Fibroblast of pulmonary artery (primary cell): Measurements from ENCODE around the gene C9orf50.
A peak's percentile ranks its signal among the peaks of the same experiment; 100 is the strongest.
"Not testable (repeated sequence)": the region's sequence is repeated elsewhere in the genome, so short reads cannot be mapped to it uniquely, and the experiment has no call there.

Experiments
- DNase-seq: peaks from one replicate; pipeline ENCODE4 v3.0.0-alpha.2; 2010; ENCODE audit warnings: low read depth
- H3K4me3 ChIP-seq: replicated peaks from 2 replicates; pipeline ENCODE4 v1.5.1; 2011; ENCODE audit warnings: low read depth, mild to moderate bottlenecking, control low read depth, low read length, moderate library complexity
- CTCF ChIP-seq: IDR thresholded peaks from 2 replicates; pipeline ENCODE4 v1.5.1; 2011; ENCODE audit warnings: mild to moderate bottlenecking, control low read depth, low read length, inconsistent platforms; ENCODE audit errors: missing control alignments

The C9orf50 gene

GRCh38 chr9:129596541-129597331 is 24.2 kb downstream of the C9orf50 start:
- H3K4me3 ChIP-seq: peak overlapping the region; percentile 29
- DNase-seq: peak; percentile 77
- no peak for TF ChIP-seq CTCF

- no peak overlapping the region for H3K4me3 ChIP-seq
- TF ChIP-seq CTCF: no peak
- DNase-seq: no peak
Observed at GRCh38 chr9:129595903-129596540, 24.9 kb downstream of the C9orf50 start.

- TF ChIP-seq CTCF: no peak
- no peak for DNase-seq
- H3K4me3 ChIP-seq: no peak overlapping the region
Observed at GRCh38 chr9:129595311-129595741, 25.6 kb downstream of the C9orf50 start.

GRCh38 chr9:129594632-129595031 is 26.3 kb downstream of the C9orf50 start:
- no peak overlapping the region for H3K4me3 ChIP-seq
- no peak for TF ChIP-seq CTCF
- DNase-seq: no peak

GRCh38 chr9:129592790-129593189 is 28.1 kb downstream of the C9orf50 start:
- H3K4me3 ChIP-seq, DNase-seq: not testable (repeated sequence)

- H3K4me3 ChIP-seq: no peak overlapping the region
- DNase-seq: no peak
- no peak for TF ChIP-seq CTCF
Observed at GRCh38 chr9:129591916-129592315, 29.0 kb downstream of the C9orf50 start.

GRCh38 chr9:129590466-129590865 is 30.4 kb downstream of the C9orf50 start:
- no peak overlapping the region for H3K4me3 ChIP-seq
- no peak for DNase-seq
- no peak for TF ChIP-seq CTCF
